HG02763 (cell line): ENCODE results near the gene NDUFS5.
"Not testable (repeated sequence)": the region's sequence is repeated elsewhere in the genome, so short reads cannot be mapped to it uniquely, and the experiment has no call there.

Experiments used
- ATAC-seq: cut with Tn5 transposase; IDR thresholded peaks from one replicate; pipeline ENCODE4 v1.9.1; 2021; ENCODE audit warnings: mild to moderate bottlenecking, moderate library complexity; ENCODE audit not compliant: unreplicated experiment

Gene NDUFS5

DNA sequence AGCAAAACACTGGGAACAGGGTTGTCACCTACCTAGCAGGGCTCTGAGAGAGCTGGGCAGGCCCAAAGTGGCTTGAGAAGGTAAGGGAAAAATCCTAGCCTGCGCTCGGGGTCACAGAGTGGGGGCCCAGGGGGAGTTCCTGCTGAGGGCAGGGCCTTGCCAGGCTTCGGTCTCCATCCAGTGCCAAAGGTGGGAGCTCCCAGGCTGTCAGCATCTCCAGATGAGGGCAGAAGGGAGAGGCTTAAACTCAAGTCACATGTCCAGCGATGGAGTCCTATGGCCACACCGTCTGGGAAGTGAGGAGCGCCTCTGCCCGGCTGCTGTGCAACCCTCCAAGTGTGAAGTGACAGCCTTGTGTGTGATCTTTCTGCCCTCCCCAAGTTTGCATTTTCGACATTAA is 11.2 kb upstream of the NDUFS5 start:
- not testable (repeated sequence) for ATAC-seq

DNA sequence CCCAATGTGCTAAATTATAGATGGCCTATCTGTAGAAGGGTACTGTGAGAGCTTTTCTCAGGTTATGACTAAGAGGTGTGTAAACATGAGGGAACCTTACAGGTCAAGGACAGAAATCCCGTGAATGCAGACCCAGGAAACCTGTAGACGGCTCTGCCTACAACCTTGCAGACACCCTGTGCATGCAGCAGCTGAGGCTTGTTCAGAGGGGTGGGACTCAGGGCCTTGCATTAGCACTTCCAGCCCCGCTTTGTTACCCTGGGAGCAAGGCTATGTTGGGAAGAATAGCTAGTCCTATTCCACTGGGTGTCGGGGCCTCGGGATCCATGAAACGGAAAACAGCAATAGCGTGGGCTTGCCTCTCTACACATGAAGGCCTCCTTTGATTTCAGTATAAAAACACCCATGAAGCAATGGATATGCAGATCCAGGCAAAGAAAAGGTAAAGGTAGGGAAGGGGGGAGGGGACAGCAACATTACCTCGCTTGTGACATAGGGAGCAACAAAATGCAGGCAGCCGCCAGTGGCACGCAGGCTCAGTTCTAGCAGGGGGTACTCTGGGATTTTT is 9.5 kb upstream of the NDUFS5 start:
- ATAC-seq: no peak

GRCh38 chr1:39017266-39017665 is 8.9 kb upstream of the NDUFS5 start:
- ATAC-seq: no peak

- not testable (repeated sequence) for ATAC-seq
Observed at GRCh38 chr1:39020494-39020893, 5.7 kb upstream of the NDUFS5 start.

GRCh38 chr1:39021426-39021825 is 4.7 kb upstream of the NDUFS5 start:
- ATAC-seq: no peak

- no peak for ATAC-seq
Observed at GRCh38 chr1:39023140-39023539, 3.0 kb upstream of the NDUFS5 start.

DNA sequence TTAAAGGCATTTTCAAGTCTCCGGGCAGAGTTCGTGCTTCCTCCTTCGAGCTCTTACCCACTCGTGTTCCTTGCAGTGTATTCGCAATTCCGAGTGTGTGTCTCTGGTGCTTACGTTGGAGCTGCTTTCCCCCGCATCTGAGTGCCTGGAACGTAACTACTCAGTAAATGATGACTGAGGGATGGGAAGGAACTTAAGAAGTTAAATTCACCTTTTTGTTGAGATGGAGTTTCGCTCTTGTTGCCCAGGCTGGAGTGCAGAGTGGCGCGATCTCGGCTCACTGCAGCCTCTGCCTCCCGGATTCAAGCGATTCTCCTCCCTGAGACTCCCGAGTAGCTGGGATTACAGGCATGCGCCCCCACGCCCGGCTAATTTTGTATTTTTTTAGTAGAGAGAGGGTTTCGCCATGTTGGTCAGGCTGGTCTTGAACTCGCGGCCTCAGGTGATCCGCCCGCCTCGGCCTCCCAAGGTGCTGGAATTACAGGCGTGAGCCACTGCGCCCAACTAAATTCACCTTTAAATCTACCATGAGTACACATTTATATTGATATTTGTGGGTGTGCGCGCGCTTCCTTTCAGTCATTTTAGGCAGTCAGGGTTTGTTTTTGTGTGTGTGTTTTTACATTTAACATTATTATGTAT is 837 bp downstream of the NDUFS5 start:
- no peak for ATAC-seq

DNA sequence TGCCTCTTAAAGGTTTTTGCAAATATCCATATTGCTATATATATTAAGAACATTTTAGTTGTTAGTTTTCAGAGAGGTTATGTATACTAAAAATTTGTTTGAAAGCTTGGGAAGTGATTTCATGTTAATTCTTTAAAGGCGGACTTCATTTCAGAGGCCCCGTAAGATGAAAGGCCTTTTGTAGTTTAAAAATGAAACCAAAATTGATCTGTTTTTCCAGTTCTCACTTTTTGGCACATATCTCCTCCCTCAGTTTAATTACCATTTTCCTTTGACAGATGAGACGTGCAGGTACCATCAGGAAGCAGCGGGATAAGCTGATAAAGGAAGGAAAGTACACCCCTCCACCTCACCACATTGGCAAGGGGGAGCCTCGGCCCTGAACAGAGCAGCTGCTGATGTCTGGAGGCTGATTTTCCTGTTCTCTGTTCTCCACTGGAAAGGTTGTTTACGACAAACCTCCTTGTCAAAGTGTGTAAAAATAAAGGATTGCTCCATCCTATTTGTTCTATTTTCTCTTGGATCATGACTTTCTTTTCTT is 8.0 kb downstream of the NDUFS5 start:
- no peak for ATAC-seq

DNA sequence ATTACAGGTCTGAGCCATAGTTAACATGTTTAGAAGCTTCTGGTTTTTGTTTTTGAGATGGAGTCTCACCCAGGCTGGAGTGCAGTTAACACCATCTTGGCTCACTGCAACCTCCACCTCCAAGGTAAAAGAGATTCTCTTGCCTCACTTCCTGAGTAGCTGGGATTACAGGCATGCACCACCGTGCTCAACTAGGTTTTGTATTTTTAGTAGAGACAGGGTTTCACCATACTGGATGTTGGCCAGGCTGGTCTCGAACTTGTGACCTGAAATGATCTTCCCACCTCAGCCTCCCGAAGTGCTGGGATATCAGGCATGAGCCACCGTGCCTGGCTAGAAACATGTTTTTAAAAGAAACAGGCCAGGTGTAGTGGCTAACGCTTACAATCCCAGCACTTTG is 10.5 kb downstream of the NDUFS5 start:
- no peak for ATAC-seq

DNA sequence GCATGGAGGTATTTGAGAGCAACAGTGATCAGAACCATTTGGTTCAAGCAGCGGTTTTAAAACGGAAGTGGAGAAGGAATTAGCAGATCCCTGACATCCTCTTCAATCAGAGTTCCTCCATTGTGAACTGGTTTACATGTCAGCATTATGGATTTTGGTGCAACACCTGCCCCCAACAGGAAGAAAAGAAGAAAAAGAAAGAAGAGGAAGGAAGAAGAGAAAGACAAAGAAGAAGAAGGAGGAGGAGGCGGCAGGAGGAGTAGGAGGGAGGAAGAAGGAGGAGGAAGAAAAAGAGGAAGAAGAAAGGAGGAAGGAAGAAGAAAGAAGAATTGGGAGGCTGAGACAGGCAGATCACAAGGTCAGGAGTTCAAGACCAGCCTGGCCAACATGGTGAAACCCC is 17.4 kb downstream of the NDUFS5 start:
- no peak for ATAC-seq

- ATAC-seq: no peak
Observed at GRCh38 chr1:39044762-39045161, 18.6 kb downstream of the NDUFS5 start.

GRCh38 chr1:39045231-39045630 is 19.1 kb downstream of the NDUFS5 start:
- no peak for ATAC-seq

GRCh38 chr1:39046613-39047210 is 20.6 kb downstream of the NDUFS5 start:
- no peak for ATAC-seq

- no peak for ATAC-seq
Observed at GRCh38 chr1:39047374-39048229, 21.5 kb downstream of the NDUFS5 start.

- ATAC-seq: no peak
Observed at GRCh38 chr1:39048745-39049370, 22.7 kb downstream of the NDUFS5 start.

DNA sequence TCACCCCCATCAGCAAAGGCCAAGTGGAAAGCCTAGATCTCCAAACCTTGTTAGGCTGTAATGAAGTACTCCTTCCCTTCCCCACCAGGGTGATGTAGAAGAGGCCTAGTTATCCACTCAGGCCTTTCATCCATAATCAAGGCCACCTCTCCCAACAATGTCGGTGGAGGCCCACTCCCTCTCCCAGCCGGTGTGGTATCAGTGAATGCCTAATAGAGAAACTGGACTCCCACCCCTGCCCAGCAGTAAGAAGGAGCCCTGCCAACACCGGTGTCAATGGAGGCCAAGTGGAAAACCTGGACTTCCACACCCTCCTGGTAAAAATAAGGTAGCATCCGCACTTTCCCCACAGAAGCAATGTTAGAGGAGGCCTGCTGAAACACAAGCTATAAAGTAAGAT is 23.9 kb downstream of the NDUFS5 start:
- ATAC-seq: no peak

DNA sequence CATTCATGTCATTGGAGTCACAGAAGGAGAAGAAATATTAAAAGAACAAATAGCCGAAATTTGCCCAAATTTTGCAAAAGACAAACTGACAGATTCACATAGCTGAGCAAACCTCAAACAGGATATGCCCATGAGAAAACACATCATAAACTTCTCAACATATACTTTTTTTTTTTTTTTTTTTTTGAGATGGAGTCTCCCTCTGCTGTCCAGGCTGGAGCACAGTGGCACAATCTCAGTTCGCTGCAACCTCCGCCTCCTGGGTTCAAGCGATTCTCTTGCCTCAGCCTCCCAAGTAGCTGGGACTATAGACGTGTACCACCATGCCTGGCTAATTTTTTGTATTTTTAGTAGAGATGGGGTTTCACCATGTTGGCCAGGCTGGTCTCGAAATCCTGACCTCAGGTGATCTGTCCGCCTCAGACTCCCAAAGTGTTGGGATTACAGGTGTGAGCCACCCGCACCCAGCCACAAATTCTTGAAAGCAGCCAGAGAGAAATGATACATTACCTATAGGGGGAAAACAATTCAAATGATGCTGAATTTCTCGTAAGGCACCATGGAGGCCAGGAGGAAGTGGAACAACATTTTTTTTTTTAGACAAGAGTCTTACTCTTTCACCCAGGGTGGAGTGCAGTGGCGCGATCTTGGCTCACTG is 25.2 kb downstream of the NDUFS5 start:
- ATAC-seq: not testable (repeated sequence)

DNA sequence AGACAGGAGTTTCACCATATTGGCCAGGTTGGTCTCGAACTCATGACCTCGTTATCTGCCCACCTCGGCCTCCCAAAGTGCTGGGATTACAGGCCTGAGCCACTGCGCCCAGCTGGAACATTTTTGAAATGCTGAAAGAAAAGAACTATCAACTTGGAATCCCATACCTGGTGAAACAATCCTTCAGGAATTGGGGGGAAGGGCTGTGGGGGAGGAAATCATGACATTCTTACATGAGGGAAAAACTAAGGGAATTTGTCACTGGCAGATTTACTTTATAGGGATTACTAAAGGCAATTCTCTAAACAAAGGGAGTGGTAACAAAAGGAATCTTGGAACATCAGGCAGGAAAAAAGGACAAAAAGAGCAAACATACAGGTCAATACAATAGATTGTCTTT is 25.8 kb downstream of the NDUFS5 start:
- no peak for ATAC-seq

DNA sequence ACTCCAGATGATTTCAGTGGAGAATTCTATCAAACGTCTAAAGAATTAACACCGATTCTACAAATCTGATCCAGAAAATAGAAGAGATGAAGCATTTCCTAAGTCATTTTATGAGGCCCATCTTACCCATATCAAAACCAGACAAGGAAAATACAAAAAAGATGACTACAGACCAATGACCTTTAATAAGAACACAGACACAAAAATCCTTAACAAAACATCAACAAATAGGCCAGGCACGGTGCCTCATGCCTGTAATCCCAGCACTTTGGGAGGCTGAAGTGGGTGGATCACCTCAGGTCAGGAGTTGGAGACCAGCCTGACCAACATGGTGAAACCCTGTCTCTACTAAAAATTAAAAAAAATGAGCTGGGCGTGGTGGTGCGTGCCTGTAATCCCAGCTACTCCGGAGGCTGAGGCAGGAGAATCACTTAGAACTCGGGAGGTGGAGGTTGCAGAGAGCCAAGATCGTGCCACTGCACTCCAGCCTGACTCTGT is 29.1 kb downstream of the NDUFS5 start:
- ATAC-seq: not testable (repeated sequence)

GRCh38 chr1:39061516-39061915 is 35.4 kb downstream of the NDUFS5 start:
- ATAC-seq: not testable (repeated sequence)
